Stimulated activated CD4-positive, alpha-beta T cell treated with anti-CD3 and anti-CD28 coated beads, Interleukin-12 subunit alpha, Interleukin-12 subunit beta, amount 100 ng/mL, for 4 hours (primary cell): ENCODE measurements around the gene PRAC1.

ENCODE experiments used
- DNase-seq: peaks from one replicate; pipeline ENCODE4 v3.0.0-alpha.2; 2020

PRAC1 gene

GRCh38 chr17:48692049-48692448 lies 30.3 kb downstream of the PRAC1 start:
- DNase-seq: no peak

GRCh38 chr17:48690655-48691054 lies 31.7 kb downstream of the PRAC1 start:
- no peak for DNase-seq

DNA sequence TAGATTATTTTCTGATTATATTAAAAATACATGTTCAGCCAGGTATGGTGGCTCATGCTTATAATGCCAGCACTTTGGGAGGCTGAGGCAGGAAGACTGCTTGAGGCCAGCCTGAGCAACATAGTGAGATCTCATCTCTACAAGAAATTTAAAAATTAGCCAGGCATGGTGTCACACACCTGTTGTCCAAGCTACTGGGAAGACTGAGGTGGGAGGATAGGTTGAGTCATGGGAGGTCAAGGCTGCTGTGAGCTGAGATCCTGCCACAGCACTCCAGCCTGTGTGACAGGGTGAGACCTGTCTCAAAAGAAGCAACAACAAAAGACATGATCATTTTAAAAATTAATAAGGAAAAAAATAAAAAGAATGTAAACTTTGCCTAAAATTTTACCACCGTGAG lies 40.7 kb downstream of the PRAC1 start:
- no peak for DNase-seq

GRCh38 chr17:48679385-48680096 lies 42.8 kb downstream of the PRAC1 start:
- no peak for DNase-seq

GRCh38 chr17:48678141-48678971 lies 44.0 kb downstream of the PRAC1 start:
- peak; percentile 71 for DNase-seq

DNA sequence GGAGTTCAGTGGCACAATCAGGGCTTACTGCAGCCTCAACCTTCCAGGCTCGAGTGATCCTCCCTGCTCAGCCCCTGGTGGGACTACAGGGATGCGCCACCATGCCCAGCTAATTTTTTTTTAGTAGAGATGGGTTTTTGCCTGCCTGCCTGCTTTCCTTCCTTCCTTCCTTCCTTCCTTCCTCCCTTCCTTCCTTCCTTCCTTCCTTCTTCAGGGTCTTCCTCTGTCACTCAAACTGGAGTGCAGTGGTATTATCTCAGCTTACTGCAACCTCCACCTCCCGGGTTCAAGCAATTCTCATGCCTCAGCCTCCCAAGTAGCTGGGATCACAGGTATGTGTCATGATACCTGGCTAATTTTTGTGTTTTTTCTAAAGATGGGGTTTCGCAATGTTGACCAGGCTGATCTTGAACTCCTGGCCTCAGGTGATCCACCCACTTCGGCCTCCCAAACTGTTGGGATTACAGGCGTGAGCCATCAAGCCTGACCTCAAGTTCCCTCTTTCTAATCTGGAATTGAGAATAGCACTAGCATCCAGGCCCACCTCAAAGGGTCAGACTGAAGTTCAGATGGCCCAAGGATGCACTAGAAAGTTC lies 45.3 kb downstream of the PRAC1 start:
- DNase-seq: no peak

DNA sequence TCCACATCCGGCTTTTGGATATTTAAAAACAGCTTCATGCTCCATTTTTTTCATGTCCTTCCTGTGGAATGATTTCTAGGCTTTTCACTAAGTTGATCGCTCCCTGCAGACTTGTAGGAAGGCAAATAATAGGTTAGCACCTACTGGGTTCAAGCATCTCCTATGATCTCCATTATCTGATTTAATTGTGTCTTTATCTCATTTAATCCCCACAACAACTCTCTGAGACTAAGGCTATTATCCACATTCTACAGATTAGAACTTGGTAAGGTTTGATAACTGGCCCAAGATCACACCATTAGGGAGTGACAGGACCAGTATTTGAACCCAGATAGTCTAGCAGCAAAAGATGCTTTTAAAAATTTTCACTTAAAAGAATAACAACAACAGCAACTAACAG lies 50.0 kb downstream of the PRAC1 start:
- DNase-seq: no peak
